T-helper 17 cell (primary cell): Measurements from ENCODE around the gene IFT172. TPM values are rescaled to one million over a fixed set of nuclear protein-coding genes. Genes with fewer than 3 reads are reported as not detected.
"Not testable (repeated sequence)": the region's sequence is repeated elsewhere in the genome, so short reads cannot be mapped to it uniquely, and the experiment has no call there.

Source experiments
- ATAC-seq: fragments of 150-1000 bp; cut with Tn5 transposase; 2 replicates; pipeline ENCODE4 v1.10.0; 2021; ENCODE audit warnings: mild to moderate bottlenecking, moderate library complexity
- DNase-seq, 3 donors: peaks; one replicate each; pipeline versions ENCODE4 v3.0.0 to v3.0.0-alpha.2; 2020 to 2021
- H3K9me3 ChIP-seq: one replicate; pipeline ENCODE4 v1.7.0; 2013; ENCODE audit warnings: low read length, mild to moderate bottlenecking; ENCODE audit not compliant: control insufficient read depth, poor library complexity, severe bottlenecking
- H3K27ac Mint-ChIP-seq: one replicate; pipeline ENCODE4 v1.8.0; 2022; ENCODE audit warnings: mild to moderate bottlenecking, moderate library complexity, mixed read lengths
- H3K27me3 Mint-ChIP-seq: one replicate; pipeline ENCODE4 v1.8.0; 2022; ENCODE audit warnings: mixed read lengths
- H3K36me3 Mint-ChIP-seq: one replicate; pipeline ENCODE4 v1.8.0; 2022; ENCODE audit warnings: low read depth, mixed read lengths
- H3K4me1 Mint-ChIP-seq: one replicate; pipeline ENCODE4 v1.8.0; 2022; ENCODE audit warnings: mild to moderate bottlenecking, mixed read lengths
- H3K4me3 Mint-ChIP-seq: one replicate; pipeline ENCODE4 v1.8.0; 2022; ENCODE audit warnings: mild to moderate bottlenecking, moderate library complexity, mixed read lengths
- total RNA-seq, 4 donors: library from RNA in 2 of 4; stranded (reverse) in 2 of 4; gene quantifications; one replicate each; pipeline ENCODE4 v1.2.3 and lab custom pipeline; 2022 to 2026

The IFT172 gene
- total RNA-seq, 2 donors from 2014 or later: 7.2 to 14.1 TPM

GRCh38 chr2:27428213-27428977, 61.1 kb downstream of the IFT172 start, which contains the start of gene NRBP1:
NRBP1 (plus strand) TSS chr2:27428631; CDS start chr2:27433274, 4,643 bp downstream.
- Mint-ChIP-seq H3K4me3 (peak within 1 kb of the TSS; percentile 97), H3K4me1 (peaks cover 33% of the 10 kb centered on the region), H3K27me3 (no peaks in the 10 kb centered on the region), H3K27ac (peak within 1 kb of the TSS; percentile 95), H3K36me3 (peaks cover 4% of the 10 kb centered on the region)
- no peaks in the 10 kb centered on the region for H3K9me3 ChIP-seq
- DNase-seq: peak; percentile 87 to 89 (median 87)
- peak; percentile 95 for ATAC-seq

GRCh38 chr2:27427863-27428212, 61.7 kb downstream of the IFT172 start:
- peak overlapping the region; percentile 95 for H3K27ac Mint-ChIP-seq
- H3K36me3 Mint-ChIP-seq: no peaks in the 10 kb centered on the region
- no peaks in the 10 kb centered on the region for H3K27me3 Mint-ChIP-seq
- peaks cover 28% of the 10 kb centered on the region for H3K4me1 Mint-ChIP-seq
- DNase-seq (no peak), ATAC-seq (no peak)
- no peaks in the 10 kb centered on the region for H3K9me3 ChIP-seq
- H3K4me3 Mint-ChIP-seq: peak overlapping the region; percentile 97

- H3K4me1 Mint-ChIP-seq: peaks cover 18% of the 10 kb centered on the region
- not testable (repeated sequence) for DNase-seq, ATAC-seq, H3K27me3 Mint-ChIP-seq, H3K4me3 Mint-ChIP-seq, H3K36me3 Mint-ChIP-seq, H3K27ac Mint-ChIP-seq, H3K9me3 ChIP-seq
Measured at GRCh38 chr2:27425039-27425438, 64.5 kb downstream of the IFT172 start.

- ATAC-seq: no peak
- no peaks in the 10 kb centered on the region for H3K27me3 Mint-ChIP-seq
Measured at GRCh38 chr2:27422958-27423357, 66.6 kb downstream of the IFT172 start.

GRCh38 chr2:27421660-27422250, 67.8 kb downstream of the IFT172 start:
- H3K4me3 Mint-ChIP-seq: no peak overlapping the region
- peaks cover 2% of the 10 kb centered on the region for H3K4me1 Mint-ChIP-seq
- no peak overlapping the region for H3K27ac Mint-ChIP-seq
- H3K27me3 Mint-ChIP-seq: no peaks in the 10 kb centered on the region
- H3K36me3 Mint-ChIP-seq: no peaks in the 10 kb centered on the region
- no peaks in the 10 kb centered on the region for H3K9me3 ChIP-seq
- DNase-seq (no peak), ATAC-seq (no peak)

More at GRCh38 chr2:27422958-27423357, 66.6 kb downstream of the IFT172 start:
- Mint-ChIP-seq H3K4me3 (no peak overlapping the region), H3K4me1 (peaks cover 6% of the 10 kb centered on the region), H3K27ac (no peak overlapping the region), H3K36me3 (no peaks in the 10 kb centered on the region)
- H3K9me3 ChIP-seq: no peaks in the 10 kb centered on the region
- no peak for DNase-seq

GRCh38 chr2:27420996-27421395, 68.5 kb downstream of the IFT172 start:
- H3K27me3 Mint-ChIP-seq: no peaks in the 10 kb centered on the region
- no peak overlapping the region for H3K4me3 Mint-ChIP-seq
- ATAC-seq: no peak
- no peak overlapping the region for H3K27ac Mint-ChIP-seq
- no peaks in the 10 kb centered on the region for H3K36me3 Mint-ChIP-seq
- peaks cover 2% of the 10 kb centered on the region for H3K4me1 Mint-ChIP-seq
- no peaks in the 10 kb centered on the region for H3K9me3 ChIP-seq
- DNase-seq: no peak

- ATAC-seq (no peak), DNase-seq (no peak)
- Mint-ChIP-seq H3K4me1 (peaks cover 2% of the 10 kb centered on the region), H3K4me3 (no peak overlapping the region), H3K27me3 (peaks cover 10% of the 10 kb centered on the region), H3K27ac (no peak overlapping the region), H3K36me3 (peaks cover 2% of the 10 kb centered on the region)
- no peaks in the 10 kb centered on the region for H3K9me3 ChIP-seq
Measured at GRCh38 chr2:27416151-27416550, 73.4 kb downstream of the IFT172 start.

GRCh38 chr2:27412419-27413152, 77.0 kb downstream of the IFT172 start:
- no peak overlapping the region for H3K4me3 Mint-ChIP-seq
- peaks cover 16% of the 10 kb centered on the region for H3K4me1 Mint-ChIP-seq
- H3K9me3 ChIP-seq: no peaks in the 10 kb centered on the region
- H3K36me3 Mint-ChIP-seq: peaks cover 2% of the 10 kb centered on the region
- peaks cover 10% of the 10 kb centered on the region for H3K27me3 Mint-ChIP-seq
- ATAC-seq (no peak), DNase-seq (no peak)
- no peak overlapping the region for H3K27ac Mint-ChIP-seq

GRCh38 chr2:27409321-27410073, 80.0 kb downstream of the IFT172 start, which contains the start of gene PPM1G:
PPM1G (minus strand) TSS chr2:27409591; CDS start chr2:27409422, 169 bp downstream.
- DNase-seq (peak; percentile 94 to 97 (median 95)), ATAC-seq (peak; percentile 98)
- H3K4me3 Mint-ChIP-seq: peak within 1 kb of the TSS; percentile 88
- H3K27ac Mint-ChIP-seq: peak within 1 kb of the TSS; percentile 76
- H3K36me3 Mint-ChIP-seq: peaks cover 2% of the 10 kb centered on the region
- H3K27me3 Mint-ChIP-seq: peaks cover 10% of the 10 kb centered on the region
- peaks cover 30% of the 10 kb centered on the region for H3K4me1 Mint-ChIP-seq
- H3K9me3 ChIP-seq: no peaks in the 10 kb centered on the region

- peak overlapping the region; percentile 88 for H3K4me3 Mint-ChIP-seq
- H3K36me3 Mint-ChIP-seq: peaks cover 2% of the 10 kb centered on the region
- ATAC-seq (peak; percentile 2), DNase-seq (no peak)
- H3K27ac Mint-ChIP-seq: peak overlapping the region; percentile 76
- peaks cover 10% of the 10 kb centered on the region for H3K27me3 Mint-ChIP-seq
- no peaks in the 10 kb centered on the region for H3K9me3 ChIP-seq
- H3K4me1 Mint-ChIP-seq: peaks cover 30% of the 10 kb centered on the region
Measured at GRCh38 chr2:27408601-27409320, 80.8 kb downstream of the IFT172 start.

- no peak for ATAC-seq
- H3K27ac Mint-ChIP-seq: peak overlapping the region; percentile 76
- peak overlapping the region; percentile 88 for H3K4me3 Mint-ChIP-seq
- peaks cover 9% of the 10 kb centered on the region for H3K27me3 Mint-ChIP-seq
- DNase-seq: no peak
- peaks cover 1% of the 10 kb centered on the region for H3K36me3 Mint-ChIP-seq
- H3K4me1 Mint-ChIP-seq: peaks cover 33% of the 10 kb centered on the region
- no peaks in the 10 kb centered on the region for H3K9me3 ChIP-seq
Measured at GRCh38 chr2:27407798-27408491, 81.6 kb downstream of the IFT172 start.
